Endometrial microvascular endothelial cells (primary cell): ENCODE measurements around the gene SETBP1. TPM values are rescaled to one million over a fixed set of nuclear protein-coding genes. Genes with fewer than 3 reads are reported as not detected.

Experiments used
- in situ Hi-C: cut with HindIII; loops from 2 replicates; pipeline ENCODE4 v1.10.0; 2017; ENCODE audit warnings: low sequenced_read_pairs, low pct_unique_long_range_greater_than_20kb; ENCODE audit errors: inconsistent ontology term
- total RNA-seq: library from RNA; depleted of rRNA; stranded (reverse); fragments of >200 nt; gene quantifications from one replicate; pipeline ENCODE4 v1.2.3, GENCODE V29; 2015; ENCODE audit errors: inconsistent ontology term

SETBP1 gene
- total RNA-seq, 1 donor from 2014 or later = not detected

- in situ Hi-C loops = no loop called here
Observed at GRCh38 chr18:45116116-45116515, 435.4 kb downstream of the SETBP1 start.
